ENCODE data around the gene SAMD4B.
"Not testable (repeated sequence)": the region's sequence is repeated elsewhere in the genome, so short reads cannot be mapped to it uniquely, and the experiment has no call there.

SAMD4B gene

GRCh38 chr19:39369200-39369599, 27.0 kb downstream of the SAMD4B start:
- no peak for DNase-seq (ENCODE audit: low read depth)
- no peak for TF ChIP-seq CTCF (conservative IDR thresholded peaks at IDR 0.05; ENCODE audit: low read depth, low read length)
- H3K4me3 ChIP-seq (ENCODE audit: low read length): no peak overlapping the region

- H3K4me3 ChIP-seq (ENCODE audit: low read length): no peak overlapping the region
- no peak for DNase-seq (ENCODE audit: low read depth)
- no peak for TF ChIP-seq CTCF (conservative IDR thresholded peaks at IDR 0.05; ENCODE audit: low read depth, low read length)
Observed at GRCh38 chr19:39370735-39371134, 28.5 kb downstream of the SAMD4B start.

DNA sequence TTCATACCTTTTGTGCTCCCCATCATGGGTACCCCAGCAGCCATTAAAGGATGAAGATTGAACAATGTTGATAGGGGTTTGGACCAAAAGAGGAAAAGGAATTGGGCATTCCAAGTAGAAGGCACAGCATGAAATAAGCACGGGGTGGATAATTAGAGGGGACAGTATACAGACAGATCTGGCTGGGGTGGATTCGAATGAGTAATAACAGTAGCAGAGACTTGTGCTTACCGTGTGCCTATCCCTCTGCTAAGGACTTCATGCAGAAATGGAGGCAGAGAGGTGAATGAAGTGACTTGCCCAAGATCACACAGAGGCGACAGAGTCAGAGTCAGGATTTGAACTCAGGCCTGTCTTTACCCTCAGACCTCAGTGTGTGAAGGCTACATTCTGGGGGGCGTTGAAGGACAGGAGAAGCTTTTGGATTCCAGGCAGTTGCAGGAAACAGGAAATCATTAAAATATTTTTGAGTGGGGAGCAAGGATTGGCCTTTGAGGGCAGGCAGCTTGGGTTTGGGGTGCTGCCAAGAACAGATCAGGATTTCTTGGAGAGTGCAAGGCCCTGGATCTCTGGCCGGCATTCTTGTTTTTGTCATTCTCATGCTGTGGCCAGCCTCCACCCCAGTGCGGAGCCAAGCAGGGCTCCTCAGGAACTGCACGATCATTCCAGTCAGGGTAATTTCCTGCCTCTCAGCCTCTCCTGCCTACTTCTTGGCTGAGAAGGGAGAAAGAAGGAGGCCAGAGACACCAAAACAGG, 30.0 kb downstream of the SAMD4B start:
- DNase-seq (ENCODE audit: low read depth): peak; percentile 52
- TF ChIP-seq CTCF (conservative IDR thresholded peaks at IDR 0.05; ENCODE audit: low read depth, low read length): no peak
- H3K4me3 ChIP-seq (ENCODE audit: low read length): no peak overlapping the region

DNA sequence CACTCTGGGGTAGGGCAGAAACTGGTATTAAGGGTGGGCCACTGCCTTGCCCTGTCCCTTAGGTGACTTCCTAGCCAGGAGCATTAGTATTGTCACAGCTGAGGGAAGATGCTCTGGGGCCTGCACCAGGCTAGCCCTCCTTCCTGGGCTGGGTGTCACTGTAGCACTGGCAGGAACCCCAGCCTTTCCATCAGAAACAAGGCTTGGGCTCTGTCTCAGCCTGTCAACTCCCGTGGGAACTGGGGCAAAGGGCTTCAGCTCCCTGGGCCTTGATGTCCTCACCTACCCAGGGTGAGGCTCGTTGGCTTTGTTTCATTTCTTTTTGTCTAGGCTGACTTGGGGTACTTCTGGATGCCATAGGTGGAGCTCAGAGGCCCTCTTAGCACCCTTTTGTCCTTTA, 30.7 kb downstream of the SAMD4B start:
- TF ChIP-seq CTCF (conservative IDR thresholded peaks at IDR 0.05; ENCODE audit: low read depth, low read length): no peak
- no peak overlapping the region for H3K4me3 ChIP-seq (ENCODE audit: low read length)
- DNase-seq (ENCODE audit: low read depth): no peak

DNA sequence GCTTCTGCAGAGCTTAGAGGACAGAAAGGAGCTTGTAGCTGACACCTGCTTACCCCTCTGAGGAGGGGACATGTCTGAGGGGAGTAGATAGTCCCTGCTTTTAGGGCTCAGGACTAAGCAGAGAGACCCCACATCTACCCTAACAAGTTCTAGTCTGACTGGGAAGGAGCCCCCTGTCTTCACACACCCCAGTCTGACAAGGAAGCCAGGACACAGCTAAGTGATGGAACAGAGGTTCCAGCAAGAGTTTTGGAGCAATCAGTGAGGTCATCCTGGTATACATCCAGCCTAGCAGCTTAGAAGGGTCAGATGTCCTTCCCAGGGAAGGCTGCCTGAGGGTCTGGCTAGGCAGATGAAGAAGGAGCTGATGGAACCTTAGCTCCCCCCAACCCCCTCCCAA, 33.7 kb downstream of the SAMD4B start:
- no peak for TF ChIP-seq CTCF (conservative IDR thresholded peaks at IDR 0.05; ENCODE audit: low read depth, low read length)
- DNase-seq (ENCODE audit: low read depth): no peak
- H3K4me3 ChIP-seq (ENCODE audit: low read length): no peak overlapping the region

DNA sequence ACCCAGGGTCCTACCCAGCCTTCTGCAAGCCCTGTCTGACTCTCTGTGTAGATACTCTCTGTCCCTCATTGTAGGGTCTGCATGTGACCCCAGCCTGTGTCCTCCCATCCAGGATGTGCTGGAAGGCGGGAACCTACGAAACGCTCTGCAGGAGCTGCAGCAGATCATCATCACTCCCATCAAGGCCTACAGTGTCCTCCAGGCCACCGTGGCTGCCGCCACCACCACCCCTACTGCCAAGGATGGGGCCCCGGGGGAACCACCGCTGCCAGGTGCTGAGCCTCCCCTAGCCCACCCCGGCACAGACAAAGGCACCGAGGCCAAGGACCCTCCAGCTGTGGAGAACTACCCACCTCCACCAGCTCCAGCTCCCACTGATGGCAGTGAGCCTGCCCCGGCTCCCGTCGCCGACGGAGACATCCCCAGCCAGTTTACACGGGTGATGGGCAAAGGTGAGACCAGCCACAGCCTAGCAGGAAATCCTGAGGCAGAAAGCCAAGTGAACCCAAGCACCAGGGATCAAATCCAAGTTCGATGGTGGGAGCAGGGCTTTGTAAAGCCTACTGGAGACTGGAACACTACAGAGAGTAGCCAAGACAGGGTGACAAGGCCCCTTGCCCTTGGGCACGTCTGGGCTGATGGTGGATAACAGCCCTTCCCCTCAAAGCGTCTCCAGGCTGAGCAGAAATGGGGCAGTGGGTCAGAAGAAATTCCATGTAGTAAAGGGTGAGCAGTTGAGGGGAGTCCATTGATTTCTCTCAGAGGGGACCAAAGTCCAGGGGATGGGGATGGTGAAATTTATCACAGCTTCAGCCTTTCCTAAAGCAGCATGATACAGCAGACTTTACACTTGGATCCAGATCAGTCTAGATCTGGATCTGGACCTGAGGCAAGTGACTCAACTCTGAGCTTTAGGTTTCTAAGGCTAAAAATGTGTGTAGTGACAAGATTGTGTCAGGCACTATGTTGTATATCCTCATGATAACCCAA, 35.4 kb downstream of the SAMD4B start:
- H3K4me3 ChIP-seq (ENCODE audit: low read length): no peak overlapping the region
- TF ChIP-seq CTCF (conservative IDR thresholded peaks at IDR 0.05; ENCODE audit: low read depth, low read length): no peak
- DNase-seq (ENCODE audit: low read depth): no peak

GRCh38 chr19:39379366-39379765, 37.1 kb downstream of the SAMD4B start:
- H3K4me3 ChIP-seq (ENCODE audit: low read length); DNase-seq (ENCODE audit: low read depth): not testable (repeated sequence)

Data from retinal pigment epithelial cell (primary cell).